OCI-LY7 (cell line): ENCODE measurements around the gene DCPS. TPM values are rescaled to one million over a fixed set of nuclear protein-coding genes. Genes with fewer than 3 reads are reported as not detected.
A peak's percentile ranks its signal among the peaks of the same experiment; 100 is the strongest.
"Not testable (repeated sequence)": the region's sequence is repeated elsewhere in the genome, so short reads cannot be mapped to it uniquely, and the experiment has no call there.

Experiments used
- BruUV-seq: library from RNA; stranded (reverse); fragments of 400-500 nt; replicated peaks from 2 replicates; lab custom pipeline; 2021; lab: Mats Ljungman, UMichigan
- CTCF ChIA-PET: fragments of 300-600 bp; sonication (Branson Sonifier 250); formaldehyde crosslinking; loops from one replicate; lab custom pipeline; 2022; ENCODE audit warnings: antibody characterized with exemption; ENCODE audit not compliant: unreplicated experiment; lab: Charles Lee
- POLR2A ChIA-PET: fragments of 300-600 bp; sonication (Branson Sonifier 250); formaldehyde crosslinking; loops from one replicate; lab custom pipeline; 2022; ENCODE audit warnings: antibody characterized with exemption; lab: Charles Lee
- DNase-seq: peaks from one replicate; pipeline ENCODE4 v3.0.0-alpha.2; 2015; ENCODE audit warnings: low spot score
- H2AFZ ChIP-seq: fragments of 200-600 bp; sonication (generic), shearing (Covaris generic); 2 replicates; pipeline ENCODE4 v1.6.1; 2014; ENCODE audit warnings: mild to moderate bottlenecking, antibody characterized with exemption, low read length, moderate library complexity
- H3K27ac ChIP-seq: fragments of 200-600 bp; sonication (generic); 2 replicates; pipeline ENCODE4 v1.5.1; 2014; ENCODE audit warnings: mixed run types, low read depth, mild to moderate bottlenecking, moderate library complexity, low read length, inconsistent platforms; ENCODE audit not compliant: poor library complexity, severe bottlenecking
- H3K36me3 ChIP-seq: fragments of 200-600 bp; sonication (generic); 2 replicates; pipeline ENCODE4 v1.6.1; 2014; ENCODE audit warnings: mild to moderate bottlenecking, antibody characterized with exemption, low read length, moderate library complexity, mixed read lengths; ENCODE audit not compliant: insufficient read depth
- H3K4me1 ChIP-seq: fragments of 200-600 bp; sonication (generic); 2 replicates; pipeline ENCODE4 v1.5.1; 2014; ENCODE audit warnings: mild to moderate bottlenecking, low read length; ENCODE audit not compliant: insufficient read depth, poor library complexity, severe bottlenecking
- H3K4me2 ChIP-seq: fragments of 200-600 bp; sonication (generic); 2 replicates; pipeline ENCODE4 v1.6.1; 2014; ENCODE audit warnings: mild to moderate bottlenecking, low read length
- H3K4me3 ChIP-seq: fragments of 200-600 bp; sonication (generic); 2 replicates; pipeline ENCODE4 v1.5.1; 2014; ENCODE audit warnings: mild to moderate bottlenecking, low read depth, low read length; ENCODE audit not compliant: poor library complexity, severe bottlenecking
- H3K79me2 ChIP-seq: fragments of 200-600 bp; sonication (generic); 2 replicates; pipeline ENCODE4 v1.6.1; 2016; ENCODE audit warnings: low read depth, mild to moderate bottlenecking, low read length, moderate library complexity, mixed read lengths; ENCODE audit not compliant: insufficient read depth
- H3K9me2 ChIP-seq: fragments of 200-600 bp; sonication (generic); 2 replicates; pipeline ENCODE4 v1.6.1; 2016; ENCODE audit warnings: mild to moderate bottlenecking, low read length, mixed read lengths; ENCODE audit not compliant: insufficient read depth
- H3K9me3 ChIP-seq: fragments of 200-600 bp; sonication (generic); 2 replicates; pipeline ENCODE4 v1.6.1; 2014; ENCODE audit warnings: mild to moderate bottlenecking, mixed run types, low read length, mixed read lengths
- H4K20me1 ChIP-seq: fragments of 200-600 bp; sonication (generic); 2 replicates; pipeline ENCODE4 v1.6.1; 2014; ENCODE audit warnings: mild to moderate bottlenecking, antibody characterized with exemption, low read length, moderate library complexity, mixed read lengths; ENCODE audit not compliant: insufficient read depth
- EZH2phosphoT487 ChIP-seq: fragments of 200-600 bp; sonication (generic); IDR thresholded peaks from 2 replicates; pipeline ENCODE4 v1.6.1; 2018; ENCODE audit warnings: low read depth, borderline replicate concordance, mild to moderate bottlenecking, mixed run types, antibody characterized with exemption, low read length, moderate library complexity, mixed read lengths
- intact Hi-C: fragments of 100-400 bp; cut with micrococcal nuclease; formaldehyde crosslinking; loops from one replicate; pipeline ENCODE4 v1.10.0; 2022; ENCODE audit not compliant: unreplicated experiment
- total RNA-seq, 2 experiments: library from RNA; depleted of rRNA in 1 of 2; stranded (reverse); fragments of >200 nt in 1 of 2; shearing (Covaris generic) in 1 of 2; gene quantifications; 2 replicates each; pipeline ENCODE4 v1.2.3, GENCODE V29; 2014 to 2022
- TF ChIP-seq, protein P1 (sequence below): fragments of 200-600 bp; sonication (generic); conservative IDR thresholded peaks from 2 replicates; pipeline ENCODE4 v1.5.1; 2014; ENCODE audit warnings: mild to moderate bottlenecking, antibody characterized with exemption, low read length, moderate library complexity, mixed read lengths

Gene DCPS
- total RNA-seq, 2 experiments from 2014 or later: 30.4 to 36.5 TPM

- no peak overlapping the region for H3K27ac ChIP-seq
- BruUV-seq: no TSS peak
- H4K20me1 ChIP-seq: no peaks in the 10 kb centered on the region
- H3K9me2 ChIP-seq: no peaks in the 10 kb centered on the region
- no peak for TF ChIP-seq EZH2phosphoT487
- TF ChIP-seq, protein P1, sequence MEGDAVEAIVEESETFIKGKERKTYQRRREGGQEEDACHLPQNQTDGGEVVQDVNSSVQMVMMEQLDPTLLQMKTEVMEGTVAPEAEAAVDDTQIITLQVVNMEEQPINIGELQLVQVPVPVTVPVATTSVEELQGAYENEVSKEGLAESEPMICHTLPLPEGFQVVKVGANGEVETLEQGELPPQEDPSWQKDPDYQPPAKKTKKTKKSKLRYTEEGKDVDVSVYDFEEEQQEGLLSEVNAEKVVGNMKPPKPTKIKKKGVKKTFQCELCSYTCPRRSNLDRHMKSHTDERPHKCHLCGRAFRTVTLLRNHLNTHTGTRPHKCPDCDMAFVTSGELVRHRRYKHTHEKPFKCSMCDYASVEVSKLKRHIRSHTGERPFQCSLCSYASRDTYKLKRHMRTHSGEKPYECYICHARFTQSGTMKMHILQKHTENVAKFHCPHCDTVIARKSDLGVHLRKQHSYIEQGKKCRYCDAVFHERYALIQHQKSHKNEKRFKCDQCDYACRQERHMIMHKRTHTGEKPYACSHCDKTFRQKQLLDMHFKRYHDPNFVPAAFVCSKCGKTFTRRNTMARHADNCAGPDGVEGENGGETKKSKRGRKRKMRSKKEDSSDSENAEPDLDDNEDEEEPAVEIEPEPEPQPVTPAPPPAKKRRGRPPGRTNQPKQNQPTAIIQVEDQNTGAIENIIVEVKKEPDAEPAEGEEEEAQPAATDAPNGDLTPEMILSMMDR: no peak
- no peaks in the 10 kb centered on the region for H3K9me3 ChIP-seq
- H2AFZ ChIP-seq: no peak overlapping the region
- POLR2A ChIA-PET: no interaction called here
- peaks cover 28% of the 10 kb centered on the region for H3K4me1 ChIP-seq
- no peak overlapping the region for H3K4me2 ChIP-seq
- intact Hi-C loops: no loop called here
- DNase-seq: no peak
- H3K4me3 ChIP-seq: no peak overlapping the region
- H3K79me2 ChIP-seq: no peaks in the 10 kb centered on the region
- H3K36me3 ChIP-seq: no peaks in the 10 kb centered on the region
- CTCF ChIA-PET: no interaction called here
These were observed 62.4 kb downstream of the DCPS start for GRCh38 chr11:126366064-126366822.

GRCh38 chr11:126366823-126367654 is 63.2 kb downstream of the DCPS start:
- DNase-seq, H3K9me2 ChIP-seq, H3K4me3 ChIP-seq, intact Hi-C loops, H4K20me1 ChIP-seq, H3K4me2 ChIP-seq, H2AFZ ChIP-seq, H3K36me3 ChIP-seq, H3K79me2 ChIP-seq, BruUV-seq, CTCF ChIA-PET, H3K9me3 ChIP-seq, H3K27ac ChIP-seq: not testable (repeated sequence)
- POLR2A ChIA-PET: interaction anchor here (0.7 kb wide), 1 partner anchor 126 kb away, joined by 3 read pairs; no protein-coding TSS in a partner anchor
- TF ChIP-seq, protein P1: peak; percentile 58; the same call in 1 of the 2 replicates
- peaks cover 28% of the 10 kb centered on the region for H3K4me1 ChIP-seq

DNA sequence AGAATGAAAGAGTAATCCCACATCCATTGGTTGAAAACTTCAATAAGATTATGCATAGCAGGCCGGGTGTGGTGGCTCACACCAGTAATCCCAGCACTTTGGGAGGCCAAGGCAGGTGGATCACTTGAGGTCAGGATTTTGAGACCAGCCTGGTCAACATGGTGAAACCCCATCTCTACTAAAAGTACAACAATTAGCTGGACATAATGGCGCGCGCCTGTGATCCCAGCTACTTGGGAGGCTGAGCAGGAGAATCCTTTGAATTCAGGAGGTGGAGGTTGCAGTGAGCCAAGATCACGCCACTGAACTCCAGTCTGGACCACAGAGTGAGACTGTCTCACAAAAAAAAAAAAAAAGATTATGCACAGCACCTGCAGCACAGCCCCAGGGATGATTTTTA is 63.9 kb downstream of the DCPS start:
- H3K79me2 ChIP-seq, DNase-seq, H3K4me3 ChIP-seq, BruUV-seq, H3K9me3 ChIP-seq, H4K20me1 ChIP-seq, H3K4me2 ChIP-seq, H3K9me2 ChIP-seq, H3K27ac ChIP-seq, CTCF ChIA-PET, H3K36me3 ChIP-seq, intact Hi-C loops, H2AFZ ChIP-seq: not testable (repeated sequence)
- H3K4me1 ChIP-seq: peaks cover 28% of the 10 kb centered on the region
- POLR2A ChIA-PET: interaction anchor here (0.7 kb wide), 1 partner anchor 127 kb away, joined by 3 read pairs; no protein-coding TSS in a partner anchor

- peak overlapping the region; percentile 51 for H3K4me2 ChIP-seq
- H3K27ac ChIP-seq, H3K4me3 ChIP-seq, H3K79me2 ChIP-seq, H3K9me3 ChIP-seq, BruUV-seq, H2AFZ ChIP-seq, H4K20me1 ChIP-seq, CTCF ChIA-PET, H3K9me2 ChIP-seq, intact Hi-C loops, H3K36me3 ChIP-seq: not testable (repeated sequence)
- peak; percentile 21 for DNase-seq
- POLR2A ChIA-PET: interaction anchor here (0.6 to 1.2 kb wide), 3 partner anchors 11 to 82 kb away, joined by 3 to 5 read pairs (median 3); no protein-coding TSS in a partner anchor
- peaks cover 28% of the 10 kb centered on the region for H3K4me1 ChIP-seq
These were observed 64.7 kb downstream of the DCPS start for GRCh38 chr11:126368336-126369119.
